HPDE6-E6E7 (cell line): ENCODE measurements around the gene HECTD2.
"Not testable (repeated sequence)": the region's sequence is repeated elsewhere in the genome, so short reads cannot be mapped to it uniquely, and the experiment has no call there.

ENCODE experiments used
- DNase-seq: peaks from one replicate; pipeline ENCODE4 v3.0.0; 2011; ENCODE audit warnings: missing footprints; ENCODE audit errors: extremely low spot score

The HECTD2 gene, protein sequence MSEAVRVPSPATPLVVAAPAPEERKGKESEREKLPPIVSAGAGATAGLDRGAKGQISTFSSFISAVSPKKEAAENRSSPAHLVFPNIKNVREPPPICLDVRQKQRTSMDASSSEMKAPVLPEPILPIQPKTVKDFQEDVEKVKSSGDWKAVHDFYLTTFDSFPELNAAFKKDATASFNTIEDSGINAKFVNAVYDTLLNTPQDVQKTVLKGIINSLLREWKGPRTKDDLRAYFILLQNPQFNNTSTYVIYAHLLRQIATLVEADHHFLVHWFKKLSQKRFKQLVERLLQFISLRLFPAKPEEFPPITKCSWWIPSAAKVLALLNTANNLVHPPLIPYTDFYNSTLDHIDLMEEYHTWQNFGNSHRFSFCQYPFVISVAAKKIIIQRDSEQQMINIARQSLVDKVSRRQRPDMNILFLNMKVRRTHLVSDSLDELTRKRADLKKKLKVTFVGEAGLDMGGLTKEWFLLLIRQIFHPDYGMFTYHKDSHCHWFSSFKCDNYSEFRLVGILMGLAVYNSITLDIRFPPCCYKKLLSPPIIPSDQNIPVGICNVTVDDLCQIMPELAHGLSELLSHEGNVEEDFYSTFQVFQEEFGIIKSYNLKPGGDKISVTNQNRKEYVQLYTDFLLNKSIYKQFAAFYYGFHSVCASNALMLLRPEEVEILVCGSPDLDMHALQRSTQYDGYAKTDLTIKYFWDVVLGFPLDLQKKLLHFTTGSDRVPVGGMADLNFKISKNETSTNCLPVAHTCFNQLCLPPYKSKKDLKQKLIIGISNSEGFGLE

GRCh38 chr10:91409869-91410637, at the start of gene HECTD2:
HECTD2 (plus strand) TSS chr10:91410344; CDS start chr10:91410439, 95 bp downstream.
- DNase-seq = peak; percentile 51

- DNase-seq = no peak
These were observed 49.7 kb upstream of the HECTD2 start for GRCh38 chr10:91360461-91360860.

DNA sequence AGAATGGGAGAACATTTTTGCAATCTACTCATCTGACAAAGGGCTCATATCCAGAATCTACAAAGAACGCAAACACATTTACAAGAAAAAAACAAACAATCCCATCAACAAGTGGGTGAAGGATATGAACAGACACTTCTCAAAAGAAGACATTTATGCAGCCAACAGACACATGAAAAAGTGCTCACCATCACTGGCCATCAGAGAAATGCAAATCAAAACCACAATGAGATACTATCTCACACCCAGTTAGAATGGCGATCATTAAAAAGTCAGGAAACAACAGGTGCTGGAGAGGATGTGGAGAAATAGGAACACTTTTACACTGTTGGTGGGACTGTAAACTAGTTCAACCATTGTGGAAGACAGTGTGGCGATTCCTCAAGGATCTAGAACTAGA, 44.6 kb upstream of the HECTD2 start:
- DNase-seq = not testable (repeated sequence)

- no peak for DNase-seq
These were observed 43.4 kb upstream of the HECTD2 start for GRCh38 chr10:91366704-91367103.

DNA sequence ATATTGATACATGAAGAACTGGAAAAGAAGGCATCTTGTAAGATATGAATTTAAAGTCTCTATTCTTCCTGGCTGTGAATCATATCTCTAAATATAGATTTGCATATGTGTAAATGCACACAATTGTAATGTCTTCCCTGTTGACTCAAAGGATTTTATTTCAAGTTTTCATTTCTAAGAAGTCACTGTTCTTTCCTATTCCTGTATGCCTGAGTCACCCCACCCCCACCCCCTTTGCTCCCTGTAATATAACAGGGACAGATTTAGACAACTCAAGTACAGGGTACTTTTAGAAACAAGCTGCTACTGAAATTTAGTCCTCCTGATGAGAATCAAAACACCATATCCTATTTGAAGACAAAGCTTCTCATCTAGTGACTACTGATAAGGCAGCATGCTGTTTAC, 43.0 kb upstream of the HECTD2 start:
- DNase-seq = no peak

GRCh38 chr10:91367558-91367957, 42.6 kb upstream of the HECTD2 start:
- DNase-seq = no peak

DNA sequence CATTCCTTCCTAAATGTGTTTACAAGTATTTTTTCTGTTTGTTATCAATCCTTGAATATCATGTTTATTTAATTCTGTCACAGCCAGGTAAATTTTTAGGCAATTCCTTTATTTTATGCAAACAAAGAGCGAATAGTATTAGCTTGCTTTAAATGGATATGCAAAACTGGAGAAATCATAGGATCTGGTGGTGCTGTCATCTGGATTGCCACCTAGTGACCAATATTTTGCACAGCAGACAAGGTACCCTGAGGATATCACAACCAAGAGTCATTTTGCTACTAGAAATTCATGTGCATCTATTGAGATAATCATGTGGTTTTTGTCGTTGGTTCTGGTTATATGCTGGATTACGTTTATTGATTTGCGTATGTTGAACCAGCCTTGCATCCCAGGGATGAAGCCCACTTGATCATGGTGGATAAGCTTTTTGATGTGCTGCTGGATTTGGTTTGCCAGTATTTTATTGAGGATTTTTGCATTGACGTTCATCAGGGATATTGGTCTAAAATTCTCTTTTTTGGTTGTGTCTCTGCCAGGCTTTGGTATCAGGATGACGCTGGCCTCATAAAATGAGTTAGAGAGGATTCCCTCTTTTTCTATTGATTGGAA, 40.1 kb upstream of the HECTD2 start:
- DNase-seq = peak; percentile 32

DNA sequence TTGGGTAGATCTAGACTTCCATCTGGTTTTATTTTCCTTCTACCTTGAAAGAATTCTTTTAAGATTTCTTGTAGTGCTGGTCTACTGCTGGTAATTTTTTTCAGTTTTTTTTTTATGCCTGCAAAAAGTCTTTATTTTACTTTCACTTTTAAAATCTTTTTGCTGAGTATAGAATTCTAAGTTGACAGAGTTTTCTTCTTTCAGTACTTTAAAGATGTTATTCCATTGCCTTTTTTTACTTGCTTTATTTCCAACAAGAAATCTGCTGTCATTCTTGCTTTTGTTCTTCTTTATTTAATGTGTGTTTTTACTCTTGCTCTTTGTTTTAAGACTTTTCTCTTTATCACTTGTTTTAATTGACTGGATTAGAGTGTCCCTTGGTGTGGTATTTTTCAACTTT, 36.1 kb upstream of the HECTD2 start:
- no peak for DNase-seq

GRCh38 chr10:91378061-91378460, 32.1 kb upstream of the HECTD2 start:
- no peak for DNase-seq

DNA sequence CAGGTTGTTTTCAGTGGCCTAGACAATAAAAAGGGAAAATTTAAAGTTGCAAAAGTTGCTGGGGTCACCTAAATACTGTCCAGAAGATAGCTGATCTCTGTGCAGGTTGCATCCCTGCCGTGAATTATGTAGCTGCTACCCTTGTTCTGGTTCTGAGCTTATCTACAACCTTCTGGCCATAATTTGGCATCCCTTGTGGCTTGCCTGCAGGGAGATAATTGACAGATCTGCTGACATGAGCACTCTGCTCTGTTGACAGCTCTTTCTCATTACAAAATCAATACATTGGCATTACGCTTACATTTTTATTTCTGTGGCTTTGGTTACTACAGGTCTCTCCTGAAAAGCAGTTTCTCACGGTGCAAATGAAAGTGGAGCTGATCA, 29.3 kb upstream of the HECTD2 start:
- DNase-seq = no peak

GRCh38 chr10:91381257-91381891, 28.8 kb upstream of the HECTD2 start:
- DNase-seq = no peak

GRCh38 chr10:91385306-91386085, 24.6 kb upstream of the HECTD2 start:
- DNase-seq = no peak

DNA sequence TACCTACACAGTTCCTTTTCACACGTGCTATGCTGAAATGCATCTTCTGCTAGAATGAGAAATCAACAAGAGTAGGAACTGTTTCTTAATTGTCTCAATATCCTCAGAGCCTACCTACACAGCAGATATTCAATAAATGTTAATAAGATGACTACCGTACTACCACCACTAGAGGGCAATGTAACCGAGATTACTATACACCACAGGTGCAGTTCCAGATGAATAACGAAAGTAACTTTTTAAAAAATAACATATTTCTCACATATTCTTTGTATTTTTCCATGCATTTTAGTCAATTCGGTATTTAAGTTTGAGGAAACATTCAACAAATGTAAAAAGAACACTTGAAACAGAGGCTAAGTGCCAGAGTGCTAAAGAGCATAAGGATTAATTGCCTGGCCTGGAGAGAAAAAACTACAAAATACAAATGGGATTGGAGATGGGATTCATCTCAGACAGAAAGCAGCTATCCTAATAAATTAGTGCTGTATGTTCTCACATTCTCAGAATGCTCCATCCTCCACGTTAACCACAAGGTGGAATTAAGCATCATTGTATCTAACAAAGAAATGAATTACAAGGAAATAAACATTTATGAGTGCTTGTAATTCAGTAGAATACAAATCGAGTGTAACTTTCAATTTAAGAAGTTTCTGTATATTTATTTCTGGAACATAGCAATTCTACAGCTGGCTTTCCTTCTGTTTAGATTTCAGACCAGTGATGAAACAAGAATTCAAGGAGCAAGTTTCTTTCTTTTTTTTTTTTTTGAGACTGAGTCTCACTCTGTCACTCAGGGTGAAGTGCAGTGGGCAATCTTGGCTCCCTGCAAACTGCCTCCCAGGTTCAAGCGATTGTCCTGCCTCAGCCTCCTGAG, 20.3 kb upstream of the HECTD2 start:
- no peak for DNase-seq

DNA sequence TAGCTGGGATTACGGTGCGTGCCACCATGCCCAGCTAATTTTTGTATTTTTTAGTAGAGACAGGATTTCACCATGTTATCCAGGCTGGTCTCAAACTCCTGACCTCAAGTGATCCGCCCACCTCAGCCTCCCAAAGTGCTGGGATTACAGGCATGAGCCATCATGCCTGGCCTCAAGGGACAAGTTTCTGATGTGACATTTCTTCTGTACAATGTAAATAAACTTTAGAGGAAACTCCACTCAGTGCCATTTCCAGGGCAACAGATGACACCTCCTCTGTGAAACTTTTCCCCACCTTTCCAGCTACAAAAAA, 19.7 kb upstream of the HECTD2 start:
- not testable (repeated sequence) for DNase-seq

DNA sequence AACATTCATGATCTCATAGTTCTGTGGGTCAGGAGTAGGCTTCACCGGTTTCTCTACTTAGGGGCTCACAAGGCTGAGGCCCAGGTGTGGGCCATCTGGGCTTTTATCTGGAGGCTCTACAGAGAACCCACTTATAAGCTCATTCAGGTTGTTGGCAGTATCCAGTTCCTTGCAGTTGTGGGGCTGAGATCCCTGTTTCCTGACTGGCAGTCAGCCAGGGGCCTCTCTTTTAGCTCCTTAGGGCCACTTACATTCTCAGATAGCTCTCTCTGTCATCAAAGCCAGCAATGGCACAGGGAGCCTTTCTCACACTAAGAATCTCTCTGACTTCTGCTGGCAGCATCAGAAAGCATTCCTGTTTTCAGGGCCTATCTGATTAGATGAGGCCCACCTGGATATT, 18.2 kb upstream of the HECTD2 start:
- DNase-seq = no peak

- DNase-seq = no peak
These were observed 3.8 kb upstream of the HECTD2 start for GRCh38 chr10:91406322-91406721.

GRCh38 chr10:91409069-91409868, 875 bp upstream of the HECTD2 start:
- DNase-seq = peak; percentile 46

- DNase-seq = peak; percentile 19
These were observed 661 bp downstream of the HECTD2 start for GRCh38 chr10:91410638-91411371.
